Stimulated activated CD8-positive, alpha-beta memory T cell treated with anti-CD3 and anti-CD28 coated beads, Interleukin-15, amount 100 ng/mL, for 48 hours (primary cell): Measurements from ENCODE around the gene ULK4.
"Not testable (repeated sequence)": the region's sequence is repeated elsewhere in the genome, so short reads cannot be mapped to it uniquely, and the experiment has no call there.

ENCODE experiments used
- DNase-seq, 2 donors: peaks; one replicate each; pipeline ENCODE4 v3.0.0-alpha.2; 2020; ENCODE audit warnings: low read depth in 2 of 2

ULK4 gene

DNA sequence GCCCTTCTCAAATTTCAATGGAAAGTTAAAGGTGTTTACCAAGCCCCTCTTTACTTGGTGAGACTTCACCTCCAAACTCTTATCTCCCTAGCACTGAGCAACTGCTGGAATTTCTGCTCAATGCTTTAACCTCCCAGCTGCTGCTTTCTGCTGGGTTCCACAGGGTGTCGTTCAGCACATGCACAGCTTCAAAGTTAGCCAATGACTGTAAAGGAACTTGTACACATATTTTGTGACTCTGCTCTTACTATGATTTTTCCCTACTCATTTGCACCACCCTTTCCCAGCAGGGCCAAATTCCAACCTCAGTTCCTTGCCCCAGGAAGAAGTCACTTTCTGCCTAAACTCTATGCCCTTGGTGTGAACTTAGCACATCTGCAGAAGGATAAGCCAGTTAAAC lies 89.7 kb downstream of the ULK4 start:
- no peak for DNase-seq

DNA sequence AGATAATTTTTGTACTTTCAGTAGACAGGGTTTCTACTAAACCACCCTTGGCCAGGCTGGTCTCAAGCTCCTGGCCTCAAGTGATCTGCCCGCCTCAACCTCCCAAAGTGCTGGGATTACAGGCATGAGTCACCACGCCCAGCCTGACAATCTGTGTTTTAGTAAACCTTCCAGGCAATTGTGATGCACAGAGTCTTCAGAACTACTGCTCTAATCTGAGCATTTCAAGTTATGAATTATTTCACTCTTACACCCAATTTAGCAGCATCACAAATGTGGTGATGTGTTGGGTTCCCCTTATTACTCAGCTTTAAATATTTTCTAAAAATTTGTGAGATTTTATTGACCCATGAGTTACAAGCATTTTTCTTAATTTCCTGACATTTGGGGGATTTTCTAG lies 94.4 kb downstream of the ULK4 start:
- DNase-seq: no peak

DNA sequence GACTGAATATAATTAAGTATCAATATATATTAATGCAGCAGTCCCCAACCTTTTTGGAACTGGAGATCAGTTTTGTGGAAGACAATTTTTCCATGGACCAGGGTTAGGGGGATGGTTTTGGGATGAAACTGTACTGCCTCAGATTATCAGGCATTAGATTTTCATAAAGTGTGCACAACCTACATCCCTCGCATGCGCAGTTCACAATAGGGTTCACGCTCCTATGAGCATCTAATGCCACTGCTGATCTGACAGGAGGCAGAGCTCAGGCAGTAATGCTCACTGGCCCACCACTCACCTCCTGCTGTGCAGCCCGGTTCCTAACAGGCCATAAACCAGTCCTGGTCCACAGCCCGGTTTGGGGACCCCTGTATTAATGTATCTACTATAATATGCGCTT lies 95.6 kb downstream of the ULK4 start:
- no peak for DNase-seq

DNA sequence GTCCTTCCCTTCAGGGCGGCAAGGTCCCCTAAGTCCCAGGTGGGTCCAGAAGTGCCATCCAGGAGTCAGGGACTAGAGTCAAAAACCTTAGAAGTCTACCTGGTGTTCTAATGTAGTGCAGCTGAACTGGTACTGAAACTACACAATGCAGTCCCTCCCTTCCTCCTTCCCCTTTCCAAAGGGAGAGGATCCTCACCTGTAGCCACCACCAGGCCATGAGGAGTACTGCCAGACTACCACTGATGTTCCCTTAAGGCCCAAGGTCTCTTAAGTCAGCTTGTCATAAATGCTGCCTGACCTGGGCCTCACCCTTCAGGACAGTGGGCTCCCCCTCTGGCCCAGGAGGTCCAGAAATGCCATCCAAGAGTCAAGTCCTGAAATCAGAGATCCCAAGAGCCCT lies 98.9 kb downstream of the ULK4 start:
- DNase-seq: no peak

DNA sequence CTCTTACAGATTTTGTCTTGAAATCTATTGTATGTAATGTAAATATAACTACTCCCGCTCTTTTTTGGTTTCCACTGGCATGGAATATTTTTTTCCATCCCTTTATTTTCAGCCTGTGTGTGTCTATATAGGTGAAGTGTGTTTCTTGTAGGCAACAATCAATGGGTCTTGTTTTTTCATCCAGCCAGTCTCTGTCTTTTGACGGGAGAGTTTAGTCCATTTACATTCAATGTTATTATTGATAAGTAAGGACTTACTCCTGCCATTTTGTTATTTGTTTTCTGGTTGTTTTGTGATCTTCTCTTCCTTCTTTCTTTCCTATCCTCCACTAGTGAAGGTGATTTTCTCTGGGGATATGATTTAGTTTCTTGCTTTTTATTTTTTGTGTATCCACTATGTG lies 101.4 kb downstream of the ULK4 start:
- DNase-seq: not testable (repeated sequence)

DNA sequence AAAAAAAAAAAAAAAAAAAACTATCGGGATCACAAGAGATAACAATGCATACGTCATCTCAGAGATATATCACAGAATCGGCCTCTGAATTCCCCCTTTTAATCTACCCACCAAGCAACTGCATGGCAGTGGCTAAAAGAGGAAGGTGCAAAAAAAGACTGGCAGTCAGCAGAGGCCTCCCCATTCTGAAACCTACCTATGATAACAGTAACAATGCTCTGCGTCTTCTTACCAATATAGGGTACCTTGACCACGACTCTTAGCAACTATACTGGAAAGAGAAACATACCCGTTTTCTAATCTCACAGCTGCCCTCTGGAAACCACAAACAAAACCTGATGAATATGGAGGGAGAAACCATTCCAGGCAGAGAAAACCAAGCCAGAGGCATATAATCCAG lies 106.9 kb downstream of the ULK4 start:
- DNase-seq: no peak

DNA sequence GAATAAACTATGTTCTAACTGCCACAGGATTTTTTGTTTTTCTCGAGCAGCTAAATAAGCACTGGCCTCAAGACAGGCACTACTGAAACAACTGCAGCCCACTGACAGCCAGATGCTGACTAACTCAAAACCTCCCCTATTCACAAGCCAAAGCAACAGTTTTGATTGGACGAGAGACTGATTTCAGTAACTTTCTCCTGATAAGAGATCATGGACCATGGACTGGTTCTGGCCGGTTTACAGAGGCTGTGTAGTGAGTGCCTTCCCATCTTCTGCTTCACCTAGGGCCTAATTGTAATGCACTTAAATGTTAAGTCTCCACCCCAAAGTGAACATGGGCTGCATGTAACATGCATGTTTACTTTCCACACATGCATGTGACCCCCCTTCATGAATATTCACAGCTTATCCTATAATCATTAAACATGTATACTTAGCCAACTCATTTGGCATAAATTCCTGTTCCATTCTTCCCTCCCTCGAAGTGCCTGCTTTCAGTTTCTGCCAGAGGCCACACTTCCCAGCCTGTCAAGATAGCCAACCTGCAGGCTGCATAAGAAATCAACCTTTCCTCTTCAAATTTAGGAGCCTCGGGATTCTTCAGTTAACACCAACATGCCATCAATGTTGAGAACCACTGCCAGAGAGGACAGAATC lies 108.2 kb downstream of the ULK4 start:
- DNase-seq: no peak

DNA sequence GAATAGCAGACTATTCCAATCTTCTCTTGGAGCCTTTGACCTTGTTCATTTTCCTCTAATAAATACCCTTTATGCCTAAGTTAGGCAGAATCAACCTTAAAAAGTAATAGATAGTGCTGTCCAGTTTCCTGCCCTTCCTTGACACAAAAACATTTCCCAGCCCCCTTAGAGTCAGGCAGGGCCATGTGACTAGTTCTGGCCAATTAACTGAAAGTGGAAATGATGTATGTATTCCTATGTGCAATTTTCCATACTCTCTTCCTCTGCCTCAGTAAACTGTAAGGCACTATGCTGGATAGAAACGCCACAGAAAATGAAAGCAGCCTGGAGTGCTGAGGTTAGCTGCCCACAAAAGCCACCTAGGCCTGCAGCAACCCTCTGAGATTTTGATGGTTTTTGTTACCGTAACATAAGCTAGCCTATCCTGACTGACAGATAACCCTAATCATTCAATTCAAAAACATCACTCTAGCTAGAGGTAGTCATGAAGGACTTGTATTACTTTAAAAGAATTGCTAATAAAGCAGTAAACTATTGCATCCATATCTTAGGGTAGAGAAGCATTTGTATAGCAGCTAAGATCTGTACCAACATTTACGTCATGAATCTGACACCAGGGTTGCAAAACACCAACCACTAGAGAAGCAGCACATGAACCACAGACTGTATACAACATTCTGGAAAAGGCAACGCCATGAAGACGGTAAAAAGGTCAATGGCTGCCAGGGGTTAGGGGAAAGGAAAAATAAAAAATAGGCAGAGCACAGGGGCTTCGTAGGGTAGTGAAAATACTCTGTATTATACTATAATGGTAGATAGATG lies 112.9 kb downstream of the ULK4 start:
- no peak for DNase-seq

DNA sequence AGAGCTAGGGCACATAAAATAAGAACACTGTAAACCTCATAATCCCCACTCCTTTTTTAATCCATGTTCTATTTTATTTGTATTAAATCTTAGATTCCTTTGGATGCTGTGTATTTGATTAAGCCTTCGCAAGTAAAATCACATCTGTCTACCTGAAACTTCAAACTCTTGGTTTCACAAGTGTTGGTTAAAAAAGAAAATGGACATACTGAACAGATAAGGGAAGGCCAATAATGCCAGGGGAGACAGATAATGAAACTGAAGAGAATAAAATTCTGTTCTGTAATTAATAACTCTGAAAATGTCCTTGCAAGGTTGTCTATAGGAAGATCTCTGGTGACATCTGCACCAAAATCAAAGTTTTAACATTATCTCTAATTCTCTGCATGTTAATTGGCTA lies 114.2 kb downstream of the ULK4 start:
- no peak for DNase-seq

DNA sequence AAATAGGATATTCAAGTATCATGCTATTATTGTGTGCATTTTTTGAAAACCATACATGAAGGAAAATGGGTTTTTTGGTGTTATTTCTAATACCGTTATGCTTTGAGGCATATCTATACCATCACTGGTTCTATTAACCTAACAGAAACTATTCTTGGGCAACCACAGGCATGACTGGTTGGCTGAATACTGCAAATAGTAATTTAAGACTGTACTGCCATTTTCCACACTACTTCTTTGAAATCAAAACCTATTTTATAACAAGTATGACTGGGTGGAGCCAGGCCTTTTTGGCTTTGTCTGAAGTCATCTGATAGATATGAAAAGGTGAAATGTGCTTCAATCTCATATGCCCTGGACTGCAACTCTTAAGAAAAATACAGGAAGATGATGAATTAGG lies 115.1 kb downstream of the ULK4 start:
- no peak for DNase-seq

DNA sequence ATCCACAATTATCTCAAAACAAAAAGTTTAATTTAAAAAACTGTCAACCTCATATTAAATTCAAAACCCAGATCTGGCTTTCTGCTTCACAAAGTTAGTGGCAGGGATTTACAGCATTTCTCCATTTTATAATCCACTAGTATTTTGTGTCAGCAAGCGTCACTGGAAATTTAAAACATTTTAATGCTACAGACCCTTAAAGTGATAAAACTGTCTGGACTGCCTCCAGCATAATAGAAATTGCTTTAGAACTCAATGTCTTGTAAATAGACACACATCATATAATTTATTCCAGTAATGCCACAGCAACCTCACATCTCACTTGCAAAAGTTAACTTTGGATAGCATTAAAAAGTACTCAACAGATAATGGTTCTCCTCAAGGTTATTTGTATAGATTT lies 116.1 kb downstream of the ULK4 start:
- DNase-seq: no peak

DNA sequence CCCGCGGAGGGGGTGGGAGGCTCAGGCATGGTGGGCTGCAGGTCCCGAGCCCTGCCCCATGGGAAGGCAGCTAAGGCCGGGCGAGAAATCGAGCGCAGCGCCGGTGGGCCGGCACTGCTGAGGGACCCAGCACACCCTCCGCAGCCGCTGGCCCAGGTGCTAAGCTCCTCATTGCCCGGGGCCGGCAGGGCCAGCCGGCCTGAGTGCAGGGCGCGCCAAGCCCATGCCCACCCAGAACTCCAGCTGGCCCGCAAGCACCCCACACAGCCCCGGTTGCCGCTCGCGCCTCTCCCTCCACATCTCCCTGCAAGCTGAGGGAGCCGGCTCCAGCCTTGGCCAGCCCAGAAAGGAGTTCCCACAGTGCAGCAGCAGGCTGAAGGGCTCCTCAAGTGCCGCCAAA lies 117.6 kb downstream of the ULK4 start:
- DNase-seq: not testable (repeated sequence)

DNA sequence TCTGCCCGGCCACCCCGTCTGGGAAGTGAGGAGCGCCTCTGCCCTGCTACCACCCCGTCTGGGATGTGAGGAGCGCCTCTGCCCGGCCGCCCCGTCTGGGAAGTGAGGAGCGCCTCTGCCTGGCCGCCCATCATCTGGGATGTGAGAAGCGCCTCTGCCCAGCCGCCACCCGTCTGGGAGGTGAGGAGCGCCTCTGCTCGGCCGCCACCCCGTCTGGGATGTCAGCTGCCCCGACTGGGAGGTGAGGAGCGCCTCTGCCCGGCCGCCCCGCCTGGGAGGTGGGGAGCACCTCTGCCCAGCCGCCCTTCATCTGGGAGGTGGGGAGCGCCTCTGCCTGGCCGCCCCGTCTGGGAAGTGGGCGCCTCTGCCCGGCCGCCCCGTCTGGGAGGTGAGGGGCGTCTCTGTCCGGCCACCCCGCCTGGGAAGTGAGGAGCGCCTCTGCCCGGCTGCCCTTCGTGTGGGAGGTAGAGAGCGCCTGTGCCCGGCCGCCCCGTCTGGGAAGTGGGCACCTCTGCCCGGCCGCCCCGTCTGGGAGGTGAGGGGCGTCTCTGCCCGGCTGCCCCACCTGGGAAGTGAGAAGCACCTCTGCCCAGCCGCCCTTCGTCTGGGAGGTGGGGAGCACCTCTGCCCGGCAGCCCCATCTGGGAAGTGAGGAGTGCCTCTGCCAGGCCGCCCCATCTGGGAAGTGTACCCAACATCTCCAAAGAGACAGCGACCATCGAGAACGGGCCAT lies 120.8 kb downstream of the ULK4 start:
- not testable (repeated sequence) for DNase-seq

DNA sequence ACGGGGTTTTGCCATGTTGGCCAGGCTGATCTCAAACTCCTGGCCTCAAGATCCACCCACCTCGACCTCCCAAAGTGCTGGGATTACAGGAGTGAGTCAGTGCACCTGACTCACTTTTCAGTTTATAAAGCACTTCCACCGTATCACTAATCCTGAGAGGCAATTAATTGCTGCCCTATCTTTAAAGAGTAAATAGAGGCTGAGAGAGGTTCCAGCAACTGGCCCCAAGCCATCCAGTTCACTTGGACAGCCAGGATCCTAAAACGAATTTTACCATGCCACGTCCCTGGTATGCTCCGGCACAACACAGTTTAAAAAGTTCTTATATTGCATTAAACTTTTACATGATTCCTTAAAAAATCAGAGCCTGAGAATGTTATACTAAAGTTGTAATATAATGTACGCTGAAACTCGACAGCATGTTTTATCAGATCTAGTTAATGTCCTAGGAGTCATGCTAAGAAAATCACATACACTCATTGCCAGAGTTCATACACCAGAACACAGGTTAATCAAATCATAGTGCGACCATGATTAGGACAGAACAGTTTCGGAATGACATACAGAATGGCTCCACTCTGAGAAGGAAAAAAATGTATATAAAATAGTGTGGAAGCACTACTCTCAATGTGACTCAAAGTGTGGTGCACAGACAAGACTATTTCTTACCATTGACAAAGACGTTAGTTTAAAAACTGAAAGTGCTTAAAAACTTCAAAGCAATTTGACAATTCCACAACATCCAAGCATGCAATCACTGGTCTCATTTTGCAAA lies 125.4 kb downstream of the ULK4 start:
- peak in 1 of 2 donors; percentile 19 for DNase-seq

DNA sequence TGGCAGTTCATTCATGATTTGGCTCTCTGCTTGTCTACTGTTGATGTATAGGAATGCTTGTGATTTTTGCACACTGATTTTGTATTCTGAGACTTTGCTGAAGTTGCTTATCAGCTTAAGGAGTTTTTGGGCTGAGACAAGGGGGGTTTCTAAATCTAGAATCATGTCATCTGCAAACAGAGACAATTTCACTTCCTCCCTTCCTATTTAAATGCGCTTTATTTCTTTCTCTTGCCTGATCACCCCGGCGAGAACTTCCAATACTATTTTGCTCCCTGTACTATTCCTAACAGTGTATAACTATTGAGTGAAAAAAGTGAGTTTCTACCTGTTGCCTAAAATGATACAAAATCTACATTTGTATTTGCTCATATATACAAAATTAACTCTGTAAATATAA lies 128.3 kb downstream of the ULK4 start:
- no peak for DNase-seq

DNA sequence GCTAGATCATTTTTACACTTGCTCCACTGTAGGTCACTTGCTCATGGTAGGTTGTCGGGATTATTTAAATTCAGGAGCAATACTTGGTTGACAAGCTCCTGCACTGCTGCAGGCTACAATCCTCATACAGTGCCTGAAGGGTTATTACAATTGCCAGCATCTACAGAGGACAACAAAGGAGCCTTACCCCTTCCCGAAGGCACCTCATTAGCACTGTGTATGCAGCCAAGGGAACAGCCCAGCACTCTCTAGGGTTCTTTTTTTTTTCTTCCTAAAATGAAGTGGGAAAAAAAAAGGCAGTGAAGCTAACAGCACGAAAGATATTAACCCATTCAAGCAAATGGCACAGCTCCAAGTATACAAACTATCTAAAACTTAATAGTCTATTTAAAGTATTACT lies 142.7 kb downstream of the ULK4 start:
- no peak for DNase-seq

DNA sequence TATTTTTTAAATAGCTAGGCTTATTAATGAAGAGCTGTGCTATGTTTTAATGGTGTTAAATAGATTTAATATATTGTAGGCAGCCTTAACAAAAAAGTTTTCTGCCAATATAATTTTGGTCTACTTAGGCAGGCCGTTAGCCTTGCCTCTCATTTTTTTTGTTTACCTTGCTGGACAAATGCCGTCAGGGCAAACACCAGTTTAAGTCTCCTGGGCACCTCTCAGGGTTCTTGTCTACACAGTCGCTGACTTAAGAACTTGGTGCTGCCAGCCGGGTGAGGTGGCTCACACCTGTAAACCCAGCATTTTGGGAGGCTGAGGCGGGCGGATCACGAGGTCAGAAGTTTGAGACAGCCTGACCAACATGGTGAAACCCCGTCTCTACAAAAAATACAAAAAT lies 153.3 kb downstream of the ULK4 start:
- no peak for DNase-seq

DNA sequence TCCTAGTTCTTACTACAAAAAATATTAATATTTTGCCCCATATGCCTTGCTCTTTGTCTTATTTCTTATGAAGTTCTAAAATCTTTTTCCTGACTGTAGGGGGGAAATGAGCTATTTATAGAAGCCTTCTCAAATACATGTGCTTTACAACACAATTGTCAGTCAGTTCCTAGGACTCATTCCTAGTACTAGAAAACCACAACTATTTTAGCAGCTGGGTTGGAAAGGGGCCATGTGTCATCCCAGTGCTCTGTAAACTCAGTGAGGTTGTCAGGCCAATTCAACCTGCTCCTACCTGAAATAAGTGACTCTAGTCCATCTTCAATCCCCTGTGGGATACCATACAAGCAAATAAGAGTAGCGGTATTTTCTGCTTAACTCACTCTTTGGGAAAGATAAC lies 153.8 kb downstream of the ULK4 start:
- no peak for DNase-seq

DNA sequence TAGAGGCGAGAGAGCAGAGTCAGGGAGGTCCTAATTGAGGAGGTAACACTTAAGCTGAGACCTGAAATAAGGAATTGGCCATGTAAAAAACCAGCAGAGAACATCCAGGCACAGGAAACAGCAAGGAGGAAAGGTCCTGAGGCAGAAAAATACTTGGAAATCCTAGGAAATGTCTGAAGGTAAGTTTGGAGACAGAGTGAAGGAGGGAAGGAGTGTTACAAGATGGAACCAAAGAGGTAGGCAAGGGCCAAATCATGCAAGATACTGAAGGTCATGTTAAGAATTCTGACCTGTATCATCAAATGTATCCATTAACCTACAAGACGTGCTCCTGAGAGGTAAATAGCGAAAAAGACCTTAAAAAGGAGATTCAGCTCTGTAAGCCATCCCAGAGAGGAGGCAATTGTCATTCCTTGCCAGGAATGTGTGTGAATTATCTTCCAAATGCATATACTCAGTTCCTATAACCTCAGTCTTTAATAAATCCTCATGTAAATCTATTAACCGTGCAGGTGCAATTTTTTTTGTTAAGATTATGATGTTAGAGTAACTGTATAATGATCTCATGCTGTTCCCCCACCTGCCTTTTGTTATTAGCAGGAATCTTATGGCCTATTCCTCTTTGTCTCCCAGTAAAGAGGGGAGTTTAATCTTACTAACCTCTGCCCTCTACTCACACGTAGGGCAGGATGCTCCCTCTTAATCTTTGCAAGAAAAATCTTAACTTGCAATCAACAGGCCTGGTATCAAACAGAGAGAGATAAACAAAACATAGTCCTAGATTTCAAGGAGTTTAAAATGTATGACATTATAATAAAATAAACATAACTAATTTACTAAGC lies 166.9 kb downstream of the ULK4 start:
- no peak for DNase-seq

DNA sequence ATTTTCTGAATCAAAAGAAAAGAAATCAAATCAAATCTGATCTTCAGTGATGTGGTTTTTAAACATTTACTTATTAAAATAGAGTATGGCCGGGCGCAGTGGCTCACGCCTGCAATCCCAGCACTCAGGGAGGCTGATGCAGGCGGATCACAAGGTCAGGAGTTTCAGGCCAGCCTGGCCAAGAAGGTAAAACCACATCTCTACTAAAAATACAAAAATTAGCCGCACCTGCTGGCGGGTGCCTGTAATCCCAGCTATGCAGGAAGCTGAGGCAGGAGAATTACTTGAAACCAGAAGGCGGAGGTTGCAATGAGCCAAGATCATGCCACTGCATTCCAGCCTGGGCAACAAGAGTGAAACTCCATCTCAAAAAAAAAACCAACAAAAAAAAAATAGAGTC lies 169.1 kb downstream of the ULK4 start:
- DNase-seq: no peak

DNA sequence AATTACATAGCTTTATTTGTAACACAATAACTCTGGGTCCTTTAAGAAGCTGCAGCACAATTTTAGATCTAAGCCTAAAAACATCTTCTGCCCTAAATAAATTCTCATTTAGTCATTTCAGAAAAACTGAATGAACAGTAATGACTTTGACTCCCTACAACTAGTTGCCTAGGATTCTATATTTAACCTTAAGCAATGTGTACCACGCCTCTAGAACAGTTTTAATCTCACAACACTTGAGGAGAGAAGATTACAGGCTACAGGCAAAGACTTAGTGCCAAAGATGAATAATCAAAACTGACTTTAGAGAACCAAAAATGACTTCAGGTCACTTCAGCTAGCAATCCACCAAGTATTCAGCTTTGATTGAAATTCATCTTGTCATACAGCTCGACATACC lies 192.8 kb downstream of the ULK4 start:
- no peak for DNase-seq
